HUES64 (cell line): ENCODE results near the gene CCZ1B. TPM values are rescaled to one million over a fixed set of nuclear protein-coding genes. Genes with fewer than 3 reads are reported as not detected.
"Not testable (repeated sequence)": the region's sequence is repeated elsewhere in the genome, so short reads cannot be mapped to it uniquely, and the experiment has no call there.

ENCODE experiments used
- H3K27ac ChIP-seq: 2 replicates; pipeline ENCODE4 v1.7.0; 2013; ENCODE audit warnings: low read depth, low read length, inconsistent platforms
- H3K27me3 ChIP-seq: 2 replicates; pipeline ENCODE4 v1.6.1; 2013; ENCODE audit warnings: mild to moderate bottlenecking, low read length; ENCODE audit not compliant: insufficient read depth
- H3K36me3 ChIP-seq: 2 replicates; pipeline ENCODE4 v1.6.1; 2013; ENCODE audit warnings: mild to moderate bottlenecking, low read length; ENCODE audit not compliant: insufficient read depth
- H3K4me1 ChIP-seq: 2 replicates; pipeline ENCODE4 v1.6.1; 2013; ENCODE audit warnings: mild to moderate bottlenecking, low read length, moderate library complexity; ENCODE audit not compliant: insufficient read depth
- H3K4me3 ChIP-seq: 2 replicates; pipeline ENCODE4 v1.5.1; 2013; ENCODE audit warnings: mild to moderate bottlenecking, low read length, moderate library complexity
- H3K9ac ChIP-seq: 2 replicates; pipeline ENCODE4 v1.6.1; 2013; ENCODE audit warnings: mild to moderate bottlenecking, low read depth, low read length
- H3K9me3 ChIP-seq: 2 replicates; pipeline ENCODE4 v1.6.1; 2013; ENCODE audit warnings: low read depth, low read length; ENCODE audit not compliant: insufficient read depth
- WGBS: fragments of 150-250, 120-280 bp; methylation state at CpG from one replicate; pipeline ENCODE4 v1.1.7; 2013; ENCODE audit warnings: missing lambda C conversion rate; 5-methylcytosine and 5-hydroxymethylcytosine counted together
- polyA plus RNA-seq, 2 experiments: library from polyadenylated mRNA; stranded (reverse); fragments of 50-300 nt; gene quantifications; one replicate each; pipeline ENCODE4 v1.2.3, GENCODE V29; 2013

CCZ1B gene
- 52.5 TPM for polyA plus RNA-seq (2013, experiment 1 of 2)
- polyA plus RNA-seq (2013, experiment 2 of 2) = 59.3 TPM

- H3K4me3 ChIP-seq = peak within 1 kb of the TSS; percentile 51
Observed at GRCh38 chr7:6826151-6826550, at the start of gene CCZ1B. Gene CCZ1B, minus strand, starts transcription at chr7:6826275. Its CDS starts 78 bp downstream, at chr7:6826197.

GRCh38 chr7:6875022-6875421 lies 48.9 kb upstream of the CCZ1B start:
- 98% methylated on average over 13 of the region's 15 CpGs for WGBS
- H3K4me1 ChIP-seq, H3K27ac ChIP-seq, H3K4me3 ChIP-seq, H3K9me3 ChIP-seq, H3K36me3 ChIP-seq, H3K9ac ChIP-seq, H3K27me3 ChIP-seq: not testable (repeated sequence)

More at GRCh38 chr7:6826151-6826550, at the start of gene CCZ1B:
- H3K9ac ChIP-seq, H3K4me1 ChIP-seq, H3K9me3 ChIP-seq, H3K27me3 ChIP-seq: not testable (repeated sequence)
- peaks cover 11% of the 10 kb centered on the region; the same call in 1 of the 2 replicates for H3K36me3 ChIP-seq
- WGBS = 9% methylated on average over 24 of the region's 35 CpGs
- peak within 1 kb of the TSS; percentile 62; the same call in 1 of the 2 replicates for H3K27ac ChIP-seq

DNA sequence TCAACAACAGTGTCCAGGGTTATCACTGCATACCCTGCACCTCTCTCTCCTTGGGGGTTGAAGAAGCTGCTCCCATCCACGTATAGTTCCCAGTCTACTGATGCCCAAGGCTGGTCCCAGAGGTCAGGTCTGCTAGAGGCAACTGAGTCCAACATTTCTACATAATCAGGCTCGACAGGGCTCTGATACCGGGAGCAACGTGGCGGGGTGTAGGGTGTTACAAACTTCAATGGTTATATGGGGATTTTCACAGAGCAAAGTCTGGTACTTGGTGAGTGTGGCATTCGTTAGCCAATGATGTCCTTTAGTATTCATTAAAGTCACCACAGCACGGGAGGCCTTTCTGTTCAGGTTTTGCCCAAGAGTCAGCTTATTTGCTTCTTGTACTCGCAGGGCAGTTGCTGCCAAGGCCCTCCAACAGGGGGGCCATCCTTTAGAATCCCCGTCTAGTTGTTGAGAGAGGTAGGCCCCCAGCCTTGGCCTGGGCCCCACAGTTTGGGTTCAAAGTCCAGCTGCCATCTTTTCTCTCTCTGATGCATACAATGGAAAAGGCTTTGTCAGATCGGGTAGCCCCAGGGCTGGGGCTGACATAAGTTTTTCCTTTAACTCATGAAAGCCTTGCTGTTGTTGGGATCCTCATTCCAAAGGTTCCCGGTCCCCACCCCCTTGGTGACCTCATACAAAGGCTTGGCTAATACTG lies 46.3 kb upstream of the CCZ1B start:
- H3K27ac ChIP-seq, H3K36me3 ChIP-seq, H3K4me3 ChIP-seq, H3K9ac ChIP-seq, H3K9me3 ChIP-seq, H3K4me1 ChIP-seq, H3K27me3 ChIP-seq: not testable (repeated sequence)
- 94% methylated on average over 11 of the region's 11 CpGs for WGBS

GRCh38 chr7:6871421-6872144 lies 45.5 kb upstream of the CCZ1B start:
- not testable (repeated sequence) for H3K4me3 ChIP-seq, H3K36me3 ChIP-seq
- 90% methylated on average over 17 of the region's 17 CpGs for whole genome bisulfite sequencing

DNA sequence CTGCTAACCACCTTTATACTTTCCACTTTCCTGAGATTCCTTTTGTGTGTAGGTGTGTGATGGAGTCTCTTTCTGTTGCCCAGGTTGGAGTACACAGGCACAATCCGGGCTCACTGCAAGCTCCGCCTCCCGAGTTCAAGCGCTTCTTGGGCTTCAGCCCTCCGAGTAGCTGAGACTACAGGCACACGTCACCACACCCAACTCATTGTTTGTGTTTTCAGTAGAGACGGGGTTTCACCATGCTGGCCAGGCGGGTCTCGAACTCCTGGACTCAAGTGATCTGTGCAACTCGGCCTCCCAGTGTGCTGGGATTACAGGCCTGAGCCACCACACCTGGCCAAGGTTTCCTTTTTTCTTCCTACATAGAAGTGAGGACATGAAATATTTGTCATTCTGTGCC lies 38.7 kb upstream of the CCZ1B start:
- not testable (repeated sequence) for H3K27ac ChIP-seq, H3K27me3 ChIP-seq, H3K9ac ChIP-seq, H3K36me3 ChIP-seq, H3K4me1 ChIP-seq, H3K9me3 ChIP-seq, H3K4me3 ChIP-seq
- WGBS = 82% methylated on average over 10 of the region's 10 CpGs

More at GRCh38 chr7:6871421-6872144, 45.5 kb upstream of the CCZ1B start:
- H3K9me3 ChIP-seq, H3K27me3 ChIP-seq, H3K27ac ChIP-seq, H3K9ac ChIP-seq, H3K4me1 ChIP-seq: not testable (repeated sequence)

DNA sequence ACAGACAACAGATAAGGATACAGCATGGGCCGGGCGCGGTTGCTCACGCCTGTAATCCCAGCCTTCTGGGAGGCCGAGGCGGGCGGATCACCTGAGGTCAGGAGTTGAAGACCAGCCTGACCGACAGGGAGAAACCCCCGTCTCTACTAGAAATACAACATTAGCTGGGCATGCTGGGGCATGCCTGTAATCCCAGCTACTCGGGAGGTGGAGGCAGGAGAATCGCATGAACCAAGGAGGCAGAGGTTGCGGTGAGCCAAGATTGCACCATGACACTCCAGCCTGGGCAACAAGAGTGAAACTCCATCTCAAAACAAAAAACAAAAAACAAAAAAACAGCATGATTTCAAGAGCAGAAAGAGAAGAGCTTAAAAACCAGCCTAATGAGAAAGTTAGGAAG lies 38.1 kb upstream of the CCZ1B start:
- H3K9ac ChIP-seq, H3K4me3 ChIP-seq, H3K9me3 ChIP-seq, H3K27ac ChIP-seq, H3K27me3 ChIP-seq, H3K36me3 ChIP-seq, H3K4me1 ChIP-seq: not testable (repeated sequence)
- 85% methylated on average over 12 of the region's 12 CpGs for WGBS

GRCh38 chr7:6862876-6863275 lies 36.8 kb upstream of the CCZ1B start:
- H3K4me1 ChIP-seq, H3K36me3 ChIP-seq, H3K27me3 ChIP-seq, H3K9me3 ChIP-seq, H3K27ac ChIP-seq, H3K4me3 ChIP-seq, H3K9ac ChIP-seq: not testable (repeated sequence)
- 82% methylated on average over 11 of the region's 13 CpGs for whole genome bisulfite sequencing

- H3K9me3 ChIP-seq, H3K4me1 ChIP-seq, H3K27me3 ChIP-seq, H3K36me3 ChIP-seq, H3K4me3 ChIP-seq, H3K9ac ChIP-seq, H3K27ac ChIP-seq: not testable (repeated sequence)
- WGBS = 33% methylated on average over 14 of the region's 14 CpGs
Observed at GRCh38 chr7:6857721-6858314, 31.7 kb upstream of the CCZ1B start.

DNA sequence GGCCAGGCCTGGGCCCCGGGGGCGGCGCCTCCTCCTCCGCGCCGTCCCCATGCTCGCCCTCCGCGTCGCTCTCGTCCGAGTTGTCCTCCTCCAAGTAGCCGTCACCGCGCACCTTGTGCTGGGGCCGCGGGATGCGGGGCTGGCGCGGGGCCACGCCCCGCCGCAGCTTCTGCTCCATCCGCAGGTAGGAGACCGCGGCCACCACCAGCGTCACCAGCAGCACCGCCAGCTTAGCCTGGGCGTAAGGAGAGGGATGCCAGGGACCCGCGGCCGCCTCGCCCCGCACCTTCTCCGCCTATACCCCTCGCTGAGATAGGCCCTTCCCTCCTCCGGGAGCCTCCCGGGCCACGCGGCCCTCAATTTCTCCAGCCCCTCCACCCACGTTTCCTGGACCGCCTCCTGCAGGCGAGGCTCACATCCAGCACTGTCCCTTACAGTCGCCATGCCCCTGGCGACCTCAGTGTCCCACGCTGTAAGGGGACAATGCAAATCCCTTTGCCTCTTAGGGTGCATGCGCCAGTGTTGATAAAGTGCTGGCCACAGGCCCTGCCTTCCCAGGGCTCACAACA lies 29.6 kb upstream of the CCZ1B start:
- peak overlapping the region; percentile 59 for H3K4me3 ChIP-seq
- H3K9me3 ChIP-seq, H3K27ac ChIP-seq, H3K9ac ChIP-seq, H3K4me1 ChIP-seq, H3K36me3 ChIP-seq, H3K27me3 ChIP-seq: not testable (repeated sequence)
- WGBS = 3% methylated on average over 45 of the region's 47 CpGs

- Histone ChIP-seq H3K9ac (peak overlapping the region; percentile 31; the same call in 1 of the 2 replicates), H3K4me3 (peak overlapping the region; percentile 59)
- H3K9me3 ChIP-seq, H3K4me1 ChIP-seq, H3K27me3 ChIP-seq, H3K27ac ChIP-seq, H3K36me3 ChIP-seq: not testable (repeated sequence)
- WGBS = under 1% methylated on average over 62 of the region's 71 CpGs
Observed at GRCh38 chr7:6854747-6855562, 28.9 kb upstream of the CCZ1B start.

DNA sequence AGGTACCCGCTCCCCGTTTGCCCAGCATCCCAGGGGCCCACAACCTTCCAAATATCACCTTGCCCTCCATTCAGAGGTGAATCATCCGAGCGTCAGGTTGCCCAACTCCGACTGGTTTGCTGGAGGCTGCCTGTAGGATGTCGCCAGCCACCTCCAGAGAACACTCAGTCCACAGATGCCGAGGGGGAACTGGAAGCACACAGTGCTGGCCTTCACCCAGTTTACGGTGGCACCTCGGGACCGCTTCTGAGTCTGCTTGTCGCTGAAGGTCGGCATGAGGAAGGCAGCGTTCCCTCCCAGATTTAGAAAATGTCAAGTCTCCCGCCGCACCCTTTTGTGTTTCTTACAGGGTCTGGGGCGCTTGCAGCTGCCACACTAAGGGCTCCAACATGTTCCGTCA lies 27.6 kb upstream of the CCZ1B start:
- not testable (repeated sequence) for H3K4me3 ChIP-seq, H3K27me3 ChIP-seq, H3K36me3 ChIP-seq, H3K27ac ChIP-seq, H3K4me1 ChIP-seq, H3K9ac ChIP-seq, H3K9me3 ChIP-seq
- 91% methylated on average over 17 of the region's 17 CpGs for WGBS
